Measurements from ENCODE around the gene ARAP3.

ARAP3 gene

DNA sequence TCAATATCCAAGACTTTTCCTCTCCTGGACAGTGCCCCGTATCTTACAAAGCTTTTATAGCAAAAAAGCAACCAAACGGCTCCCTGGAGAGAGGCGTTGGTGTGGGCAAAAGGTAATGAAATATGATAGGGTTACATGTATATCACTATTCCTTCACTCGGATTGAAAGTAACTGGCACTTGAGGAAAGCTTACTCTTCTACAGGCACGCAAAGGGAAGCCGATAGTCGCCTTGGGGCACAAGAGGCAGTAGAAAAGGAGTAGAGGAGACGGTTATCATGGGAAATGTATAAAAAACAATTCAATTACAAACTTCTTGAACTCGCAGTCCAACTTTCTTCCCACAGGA lies 64.4 kb downstream of the ARAP3 start:
- TF ChIP-seq, protein P1, sequence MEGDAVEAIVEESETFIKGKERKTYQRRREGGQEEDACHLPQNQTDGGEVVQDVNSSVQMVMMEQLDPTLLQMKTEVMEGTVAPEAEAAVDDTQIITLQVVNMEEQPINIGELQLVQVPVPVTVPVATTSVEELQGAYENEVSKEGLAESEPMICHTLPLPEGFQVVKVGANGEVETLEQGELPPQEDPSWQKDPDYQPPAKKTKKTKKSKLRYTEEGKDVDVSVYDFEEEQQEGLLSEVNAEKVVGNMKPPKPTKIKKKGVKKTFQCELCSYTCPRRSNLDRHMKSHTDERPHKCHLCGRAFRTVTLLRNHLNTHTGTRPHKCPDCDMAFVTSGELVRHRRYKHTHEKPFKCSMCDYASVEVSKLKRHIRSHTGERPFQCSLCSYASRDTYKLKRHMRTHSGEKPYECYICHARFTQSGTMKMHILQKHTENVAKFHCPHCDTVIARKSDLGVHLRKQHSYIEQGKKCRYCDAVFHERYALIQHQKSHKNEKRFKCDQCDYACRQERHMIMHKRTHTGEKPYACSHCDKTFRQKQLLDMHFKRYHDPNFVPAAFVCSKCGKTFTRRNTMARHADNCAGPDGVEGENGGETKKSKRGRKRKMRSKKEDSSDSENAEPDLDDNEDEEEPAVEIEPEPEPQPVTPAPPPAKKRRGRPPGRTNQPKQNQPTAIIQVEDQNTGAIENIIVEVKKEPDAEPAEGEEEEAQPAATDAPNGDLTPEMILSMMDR (IDR thresholded peaks at IDR 0.05), result no peak

DNA sequence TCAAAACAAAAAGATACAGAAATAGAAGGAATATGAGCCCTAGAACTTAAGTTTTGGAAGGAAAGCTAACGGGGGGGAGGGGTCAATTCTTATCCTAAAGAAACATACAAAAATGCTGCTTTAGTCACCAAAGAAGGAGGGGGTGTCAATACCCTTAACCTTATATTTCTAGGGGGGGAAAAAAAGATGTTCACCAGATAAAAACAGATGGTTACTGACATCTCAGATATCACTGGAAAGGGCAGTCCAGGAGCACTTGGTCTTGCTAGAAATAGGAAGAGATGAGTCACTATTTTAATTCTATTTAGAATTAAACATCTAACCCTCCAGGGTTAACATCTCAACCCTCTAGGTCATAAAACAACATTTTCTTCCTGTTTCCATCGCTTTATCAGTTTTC lies 64.9 kb downstream of the ARAP3 start:
- TF ChIP-seq, protein P1 (IDR thresholded peaks at IDR 0.05), result no peak

DNA sequence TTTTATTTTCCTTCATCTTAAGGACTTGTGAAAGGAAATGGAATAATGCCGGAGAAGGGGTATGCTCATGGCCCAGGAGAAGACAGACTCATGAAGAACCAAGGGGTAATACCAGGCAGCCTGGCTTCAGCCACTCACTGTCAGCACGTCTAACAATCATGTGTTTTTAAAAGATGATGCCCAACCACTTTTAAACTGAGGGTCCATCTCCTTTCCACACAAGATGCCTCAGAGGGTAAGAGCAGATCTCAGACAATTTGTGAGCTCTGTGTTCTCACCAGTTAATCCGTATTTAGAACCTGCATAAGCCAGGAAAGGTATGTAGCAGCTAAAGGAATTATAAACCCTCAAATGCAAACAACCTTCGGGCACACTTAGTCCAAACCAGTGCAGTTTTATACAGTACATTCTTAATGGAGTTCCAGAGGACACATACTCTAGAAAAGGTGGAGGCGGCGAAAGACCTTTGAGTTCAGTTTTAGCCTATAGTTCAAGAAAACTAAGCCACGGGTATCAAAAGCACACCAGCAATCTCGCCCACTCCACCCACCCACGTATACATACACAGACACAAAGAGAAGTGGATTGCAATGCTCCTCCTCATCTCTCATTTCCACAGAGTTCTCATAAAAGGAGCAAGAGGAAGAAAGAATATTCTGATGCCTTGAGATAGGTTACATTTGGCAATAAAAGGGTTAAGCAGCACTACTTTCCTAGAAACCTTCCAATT lies 65.9 kb downstream of the ARAP3 start:
- TF ChIP-seq, protein P1 (IDR thresholded peaks at IDR 0.05), result no peak

DNA sequence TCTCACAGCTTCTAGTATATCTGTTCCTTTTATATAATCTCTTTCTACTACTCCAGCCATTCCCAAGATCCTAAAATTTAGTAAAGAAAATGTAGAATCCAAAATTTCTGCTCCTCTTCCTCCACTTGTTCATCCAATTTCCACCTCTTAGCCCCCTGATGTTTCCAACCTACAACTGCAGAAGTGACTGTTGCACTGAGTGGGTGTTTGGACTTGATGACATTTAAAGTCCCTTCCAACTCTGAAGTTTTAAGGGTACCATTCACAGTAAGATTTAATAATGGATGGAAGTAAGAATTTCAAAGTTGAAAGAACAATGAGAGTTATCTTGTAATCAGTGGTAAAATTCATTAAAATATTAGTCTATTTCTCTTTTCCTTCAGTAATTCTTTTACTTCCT lies 68.7 kb downstream of the ARAP3 start:
- TF ChIP-seq, protein P1 (IDR thresholded peaks at IDR 0.05), result no peak

DNA sequence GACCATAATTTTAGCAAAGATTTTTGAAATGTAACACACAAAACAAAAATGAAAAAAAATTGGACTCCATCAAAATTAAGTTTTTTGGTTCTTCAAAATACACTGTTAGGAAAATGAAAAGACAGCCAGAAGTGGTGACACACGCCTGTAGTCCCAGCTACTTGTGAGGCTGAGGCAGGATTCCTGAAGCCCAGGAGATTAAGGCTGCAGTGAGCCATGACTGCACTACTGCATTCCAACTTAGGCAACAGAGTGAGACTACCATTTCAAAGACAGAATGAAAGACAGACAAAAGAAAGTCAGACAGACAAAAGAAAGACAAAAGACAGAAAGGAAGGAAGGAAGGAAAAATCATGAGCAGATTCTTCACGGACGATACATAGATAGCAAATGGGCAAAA lies 70.7 kb downstream of the ARAP3 start:
- TF ChIP-seq, protein P1 (IDR thresholded peaks at IDR 0.05), result no peak

DNA sequence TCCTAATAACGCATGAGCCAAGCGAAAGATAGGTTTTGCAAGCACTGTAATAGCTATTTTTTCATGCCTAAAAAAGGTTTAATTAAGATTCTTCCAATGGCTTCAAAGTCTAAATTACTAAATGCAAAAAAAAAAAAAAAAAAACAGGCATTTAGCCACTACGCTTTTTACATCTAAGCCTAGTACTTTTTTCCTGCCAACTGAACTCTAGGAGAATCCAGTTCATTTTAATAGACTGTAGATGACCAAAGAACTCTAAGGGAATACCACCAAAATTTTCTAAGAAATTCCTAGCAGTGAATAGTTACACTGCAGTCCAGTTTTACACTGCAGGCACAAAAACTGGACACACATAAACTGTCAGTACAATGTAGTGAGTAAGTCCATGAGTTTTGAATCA lies 73.0 kb downstream of the ARAP3 start:
- TF ChIP-seq, protein P1 (IDR thresholded peaks at IDR 0.05), result no peak

DNA sequence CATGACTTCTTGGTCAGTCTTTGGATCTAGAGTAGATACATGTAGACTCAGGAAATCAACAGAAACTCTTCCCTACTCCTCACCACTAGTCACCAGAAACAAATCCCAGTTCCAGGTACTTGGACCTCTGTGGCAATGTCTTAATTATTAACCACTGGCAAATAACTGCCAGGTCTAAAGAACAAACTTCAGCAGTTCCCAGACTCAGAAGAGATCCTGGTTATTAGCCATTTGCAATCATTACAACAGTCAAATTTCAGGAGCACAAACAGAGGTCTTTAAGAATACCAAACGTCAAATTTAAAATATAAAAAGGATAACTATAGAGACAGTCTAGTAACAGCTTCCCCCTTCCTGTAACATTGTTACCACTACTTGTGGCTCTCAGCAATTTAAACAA lies 73.5 kb downstream of the ARAP3 start:
- TF ChIP-seq, protein P1 (IDR thresholded peaks at IDR 0.05), result no peak

DNA sequence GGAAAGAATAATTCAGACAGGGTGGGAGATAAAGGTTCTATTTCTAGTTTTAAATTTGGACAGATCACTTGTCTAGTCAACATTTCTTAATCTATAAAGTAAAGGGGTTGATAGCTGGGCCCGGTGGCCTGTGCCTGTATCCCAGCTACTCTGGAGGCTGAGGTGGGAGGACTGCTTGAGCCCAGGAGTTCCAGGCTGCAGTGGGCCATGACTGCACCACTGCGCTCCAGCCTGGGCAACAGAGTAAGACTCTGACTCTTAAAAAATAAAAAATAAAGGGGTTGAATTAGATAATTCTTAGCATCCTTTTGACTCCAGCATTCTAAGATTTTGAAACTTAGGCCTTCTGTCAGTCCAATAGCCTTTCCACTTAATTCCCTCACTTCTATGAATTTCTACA lies 74.0 kb downstream of the ARAP3 start:
- TF ChIP-seq, protein P1 (IDR thresholded peaks at IDR 0.05), result no peak
